ENCODE data around the gene ATP6V0A4. TPM values are rescaled to one million over a fixed set of nuclear protein-coding genes. Genes with fewer than 3 reads are reported as not detected.
"Not testable (repeated sequence)": the region's sequence is repeated elsewhere in the genome, so short reads cannot be mapped to it uniquely, and the experiment has no call there.

ATP6V0A4 gene
- total RNA-seq, 1 donor from 2014 or later: 4.1 TPM

- DNase-seq: no peak
These were observed 4.7 kb upstream of the ATP6V0A4 start for GRCh38 chr7:138802706-138803105.

GRCh38 chr7:138801256-138801655 lies 3.3 kb upstream of the ATP6V0A4 start:
- DNase-seq: no peak

- no peak for DNase-seq
These were observed 1.5 kb upstream of the ATP6V0A4 start for GRCh38 chr7:138799336-138800000.

- no peak for DNase-seq
These were observed 840 bp upstream of the ATP6V0A4 start for GRCh38 chr7:138798836-138799235.

GRCh38 chr7:138797046-138797445 lies 950 bp downstream of the ATP6V0A4 start:
- not testable (repeated sequence) for DNase-seq

- DNase-seq: no peak
These were observed 1.9 kb downstream of the ATP6V0A4 start for GRCh38 chr7:138796038-138796615.

- DNase-seq: no peak
These were observed 12.2 kb downstream of the ATP6V0A4 start for GRCh38 chr7:138785587-138786437.

- no peak for DNase-seq
These were observed 13.3 kb downstream of the ATP6V0A4 start for GRCh38 chr7:138784692-138785091.

- no peak for DNase-seq
These were observed 17.0 kb downstream of the ATP6V0A4 start for GRCh38 chr7:138781004-138781403.

GRCh38 chr7:138776166-138776833 lies 21.7 kb downstream of the ATP6V0A4 start:
- DNase-seq: no peak

- DNase-seq: no peak
These were observed 24.2 kb downstream of the ATP6V0A4 start for GRCh38 chr7:138773817-138774216.

- DNase-seq: no peak
These were observed 24.8 kb downstream of the ATP6V0A4 start for GRCh38 chr7:138773176-138773575.

- no peak for DNase-seq
These were observed 27.1 kb downstream of the ATP6V0A4 start for GRCh38 chr7:138770904-138771303.

- DNase-seq: no peak
These were observed 29.8 kb downstream of the ATP6V0A4 start for GRCh38 chr7:138768241-138768640.

- DNase-seq: no peak
These were observed 41.3 kb downstream of the ATP6V0A4 start for GRCh38 chr7:138756591-138757242.

GRCh38 chr7:138755842-138756590 lies 42.0 kb downstream of the ATP6V0A4 start:
- DNase-seq: no peak

- no peak for DNase-seq
These were observed 42.7 kb downstream of the ATP6V0A4 start for GRCh38 chr7:138755331-138755747.

- no peak for DNase-seq
These were observed 44.4 kb downstream of the ATP6V0A4 start for GRCh38 chr7:138753610-138754009.

GRCh38 chr7:138753150-138753518 lies 44.9 kb downstream of the ATP6V0A4 start:
- DNase-seq: no peak

- DNase-seq: no peak
These were observed 45.4 kb downstream of the ATP6V0A4 start for GRCh38 chr7:138752518-138753149.

- DNase-seq: no peak
These were observed 47.0 kb downstream of the ATP6V0A4 start for GRCh38 chr7:138750901-138751464.

Data from skin of body (tissue), 2 donors.